Measurements from ENCODE around the gene ERBB4.

The ERBB4 gene

GRCh38 chr2:212538305-212539071 lies at the start of gene ERBB4:
Gene ERBB4 (minus strand): TSS chr2:212538802. CDS start chr2:212538530, 272 bp downstream.
- peak; percentile 7 for DNase-seq (ENCODE audit: low read depth)

DNA sequence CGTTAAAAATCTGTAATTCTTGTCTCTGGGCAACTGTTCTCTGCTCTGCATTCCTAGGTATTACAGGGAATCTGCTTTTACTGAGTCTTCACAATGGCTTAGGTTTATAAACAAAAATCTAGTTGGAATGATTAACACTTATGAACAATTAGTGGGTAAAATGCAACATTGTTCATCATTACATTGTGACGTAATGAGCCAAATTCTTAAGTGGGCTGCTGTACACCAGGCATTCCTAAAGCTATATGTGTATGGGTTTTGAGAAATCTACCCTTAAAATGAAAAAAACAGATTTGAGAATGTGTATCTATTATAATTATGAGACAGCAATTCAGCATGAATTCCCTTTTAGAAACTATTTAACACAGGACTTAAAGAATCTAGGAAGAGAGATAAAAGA lies 41.5 kb upstream of the ERBB4 start:
- DNase-seq (ENCODE audit: low read depth), result no peak

GRCh38 chr2:212556296-212556695 lies 17.7 kb upstream of the ERBB4 start:
- no peak for DNase-seq (ENCODE audit: low read depth)

DNA sequence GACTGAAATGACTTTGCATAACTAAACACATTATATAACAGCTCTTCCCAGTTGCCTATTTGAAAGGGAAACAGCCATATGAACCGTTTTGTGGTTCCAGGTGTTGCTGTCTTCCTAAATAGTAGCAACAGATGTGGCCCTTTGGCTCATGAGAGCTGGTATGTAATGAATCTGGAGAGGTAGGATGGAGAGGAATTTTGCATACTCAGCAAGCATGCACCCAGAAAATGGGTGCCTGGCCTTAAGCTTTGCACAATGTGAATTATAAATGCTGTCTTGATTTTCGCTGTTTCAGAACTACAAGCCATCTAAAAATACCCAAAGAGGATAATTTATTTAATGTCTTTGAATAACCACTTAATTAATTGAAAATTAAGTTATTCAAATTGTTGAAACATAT lies 15.6 kb upstream of the ERBB4 start:
- DNase-seq (ENCODE audit: low read depth), result no peak

GRCh38 chr2:212549941-212550340 lies 11.3 kb upstream of the ERBB4 start:
- DNase-seq (ENCODE audit: low read depth), result no peak

- DNase-seq (ENCODE audit: low read depth), result no peak
These were observed 10.9 kb upstream of the ERBB4 start for GRCh38 chr2:212549463-212549862.

DNA sequence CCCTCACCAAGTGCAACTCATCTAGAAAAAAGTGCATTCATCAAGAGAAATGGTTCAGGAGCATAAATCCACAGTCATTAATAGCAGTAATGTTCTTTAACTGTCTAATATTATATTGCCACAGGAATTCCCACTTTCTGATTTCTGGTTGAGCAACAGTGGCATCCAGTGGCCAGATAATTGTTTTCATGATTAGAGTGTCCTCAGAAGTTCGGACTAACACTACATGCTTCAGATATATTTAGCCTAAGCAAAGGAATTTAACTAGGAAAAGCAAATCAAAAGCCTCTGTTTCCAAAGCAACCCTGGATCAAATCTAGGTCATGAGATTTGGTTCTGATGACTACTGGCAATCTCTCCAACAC lies 9.8 kb upstream of the ERBB4 start:
- peak; percentile 49 for DNase-seq (ENCODE audit: low read depth)

DNA sequence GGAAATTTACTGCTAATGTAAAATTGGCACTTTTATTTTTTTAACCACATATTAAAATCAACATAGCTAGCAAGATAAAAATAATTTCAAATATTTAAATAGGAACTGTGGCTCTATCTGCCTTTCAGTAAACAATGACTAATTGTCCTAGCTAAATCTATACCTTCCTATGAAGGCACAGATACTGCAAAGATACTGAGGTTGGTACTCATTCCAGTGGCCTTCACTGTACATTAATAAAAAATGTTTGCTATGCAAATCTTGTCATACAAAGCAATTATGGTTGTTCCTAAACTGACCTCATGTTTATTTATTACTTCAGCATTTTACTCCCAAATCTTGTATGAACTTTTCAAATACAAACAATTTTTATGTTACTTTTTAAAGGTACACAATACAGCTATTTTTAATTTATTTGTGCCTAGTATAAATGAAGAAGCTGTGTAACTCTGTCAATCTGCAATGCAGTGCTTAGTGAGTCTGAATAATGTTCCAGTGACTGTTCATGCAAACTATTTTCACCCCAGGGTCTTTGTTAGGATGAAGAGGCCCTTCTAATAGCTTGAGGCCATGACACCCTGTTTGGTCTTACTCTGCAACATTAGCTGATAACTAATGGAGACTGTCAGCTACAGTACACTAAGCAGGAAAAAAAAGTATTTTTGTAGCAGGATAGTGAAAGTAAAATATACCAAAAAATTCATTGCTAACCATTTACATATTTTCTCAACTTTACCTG lies 9.3 kb upstream of the ERBB4 start:
- DNase-seq (ENCODE audit: low read depth), result no peak

DNA sequence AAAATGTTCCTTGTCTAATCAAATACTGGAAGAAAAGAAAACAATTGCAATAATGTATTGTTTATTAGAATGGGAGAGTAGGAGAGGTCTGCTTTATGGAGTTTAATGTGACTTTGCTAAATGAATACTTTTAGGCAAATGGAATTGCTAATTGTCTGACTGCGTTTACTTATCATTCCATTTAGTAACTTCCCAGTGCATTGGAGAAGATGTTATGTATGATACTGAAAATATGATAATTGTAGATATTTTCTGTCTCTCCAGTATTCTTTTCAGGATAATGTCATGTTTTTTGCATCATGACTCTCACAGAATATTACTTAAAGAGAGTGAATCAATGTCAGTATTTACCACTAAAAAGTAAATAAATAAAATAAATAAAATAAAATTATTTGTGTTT lies 8.1 kb upstream of the ERBB4 start:
- DNase-seq (ENCODE audit: low read depth), result no peak

DNA sequence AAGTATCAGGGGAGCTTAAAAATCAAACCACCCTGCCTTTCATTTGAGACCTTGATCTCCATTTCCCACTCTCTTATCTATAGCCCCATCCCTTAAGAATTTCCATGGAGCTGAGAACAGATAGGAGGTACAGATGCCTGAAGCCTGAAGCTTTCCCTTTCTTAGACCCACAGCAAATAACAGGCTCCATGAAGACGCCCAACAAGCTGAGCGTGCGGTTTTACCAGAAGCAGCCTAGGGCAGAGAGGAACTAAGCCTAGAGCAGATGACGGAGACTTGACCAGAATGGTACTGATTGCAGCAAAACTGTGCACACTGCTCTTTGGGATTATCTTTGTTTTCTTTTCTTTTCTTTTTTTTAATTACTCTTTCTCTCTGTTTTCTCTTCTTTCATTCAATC lies 1.7 kb upstream of the ERBB4 start:
- DNase-seq (ENCODE audit: low read depth), result no peak

DNA sequence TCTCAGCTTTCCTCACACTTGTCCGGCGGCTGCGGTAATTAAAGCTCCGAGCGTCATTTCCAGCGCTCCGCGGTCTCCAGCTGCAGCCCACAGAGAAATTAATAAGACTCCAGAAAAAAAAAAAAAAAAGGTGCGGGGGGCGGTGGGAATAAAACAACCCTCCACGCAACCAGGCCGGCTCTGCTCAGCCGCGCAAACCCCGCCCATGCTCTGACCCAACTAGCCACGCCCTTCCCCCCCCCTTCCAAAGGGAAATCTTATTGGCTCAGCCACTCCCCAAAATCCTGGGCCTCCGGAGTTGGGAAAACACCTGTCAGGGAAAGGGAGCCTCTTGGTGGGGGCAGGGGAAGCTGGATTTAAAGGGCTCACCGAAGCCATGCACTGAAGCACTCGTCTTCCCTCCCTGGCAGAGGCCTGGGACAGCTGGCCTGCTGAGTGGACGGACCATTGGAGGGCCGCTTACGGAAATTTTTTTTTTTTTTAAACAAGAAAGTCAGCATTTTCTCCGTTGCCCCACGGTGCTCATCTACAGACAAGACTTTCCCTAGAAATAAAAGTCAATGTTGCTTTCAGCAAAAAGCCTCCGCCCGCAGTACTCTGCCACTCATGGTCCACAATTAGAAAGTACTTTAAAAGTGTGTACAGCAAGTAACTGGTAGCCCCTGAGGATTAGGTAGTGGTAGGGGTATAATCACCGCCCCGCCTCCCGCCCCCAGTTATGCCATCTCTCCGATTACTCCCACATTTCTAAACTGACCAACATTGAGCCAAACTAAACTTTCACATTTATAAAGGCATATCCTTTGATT lies 674 bp upstream of the ERBB4 start:
- peak; percentile 13 for DNase-seq (ENCODE audit: low read depth)

GRCh38 chr2:212537726-212538304 lies 787 bp downstream of the ERBB4 start:
- peak; percentile 4 for DNase-seq (ENCODE audit: low read depth)

GRCh38 chr2:212536817-212537725 lies 1.5 kb downstream of the ERBB4 start:
- DNase-seq (ENCODE audit: low read depth), result peak; percentile 20

DNA sequence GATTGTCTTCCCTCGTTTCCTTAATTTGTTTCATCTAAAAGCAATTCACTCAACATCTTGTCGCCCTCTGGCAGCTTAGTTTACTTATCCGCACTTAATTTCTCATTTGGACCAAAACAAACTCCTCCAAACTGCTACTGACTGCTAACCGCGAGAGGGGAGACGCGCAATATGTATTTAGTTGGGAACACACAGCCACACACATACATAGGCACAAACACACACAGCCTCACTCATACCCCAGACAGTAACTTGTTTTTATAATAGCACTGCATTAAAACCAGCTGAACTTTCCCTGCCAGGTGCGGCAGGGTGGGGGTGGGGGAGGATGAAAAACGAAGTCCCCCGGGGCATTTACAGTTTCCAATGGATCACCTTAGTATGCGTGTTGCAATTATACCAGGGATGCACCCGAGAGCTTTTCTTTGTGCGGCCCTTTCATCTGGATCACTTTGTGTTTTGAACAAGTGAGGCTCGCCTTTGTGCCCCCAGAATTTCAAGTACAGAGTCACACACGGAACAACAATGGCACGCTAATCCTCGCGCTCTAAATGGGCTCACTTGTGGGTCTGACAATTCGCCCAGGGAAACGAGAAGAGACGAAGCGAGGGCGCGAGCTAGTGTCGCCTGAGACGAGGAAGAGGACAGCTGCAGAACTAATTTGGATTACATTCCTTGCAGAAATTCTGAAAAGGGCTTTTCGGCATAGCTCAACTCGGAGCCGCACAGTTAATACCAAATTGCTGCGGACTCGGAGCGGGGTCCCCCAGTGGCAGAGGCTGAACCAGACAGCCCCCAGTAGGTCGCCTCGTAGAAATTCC lies 2.4 kb downstream of the ERBB4 start:
- DNase-seq (ENCODE audit: low read depth), result no peak

- no peak for DNase-seq (ENCODE audit: low read depth)
These were observed 4.3 kb downstream of the ERBB4 start for GRCh38 chr2:212534336-212534735.

GRCh38 chr2:212532585-212532984 lies 6.0 kb downstream of the ERBB4 start:
- DNase-seq (ENCODE audit: low read depth), result no peak

DNA sequence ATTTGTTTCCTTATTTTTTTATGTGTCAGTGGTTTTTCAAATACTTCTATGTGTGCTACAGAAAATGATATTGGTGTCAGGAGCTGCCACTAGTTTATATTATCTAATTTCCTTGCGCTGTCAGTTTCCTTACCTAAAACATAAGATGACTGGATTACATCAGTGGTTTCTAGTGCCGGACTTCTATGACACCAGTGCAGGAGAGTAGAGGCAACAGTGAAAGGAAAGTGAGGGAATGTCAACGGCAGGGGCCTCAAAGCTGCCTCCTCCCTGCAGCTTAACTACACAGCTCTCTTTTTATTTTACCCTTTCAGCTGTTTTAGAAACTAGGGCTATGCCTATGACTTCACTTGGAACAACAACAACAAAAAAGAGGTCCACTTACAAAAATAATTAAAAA lies 6.5 kb downstream of the ERBB4 start:
- DNase-seq (ENCODE audit: low read depth), result no peak

GRCh38 chr2:212531499-212531898 lies 7.1 kb downstream of the ERBB4 start:
- no peak for DNase-seq (ENCODE audit: low read depth)

GRCh38 chr2:212530991-212531390 lies 7.6 kb downstream of the ERBB4 start:
- no peak for DNase-seq (ENCODE audit: low read depth)

GRCh38 chr2:212530373-212530772 lies 8.2 kb downstream of the ERBB4 start:
- no peak for DNase-seq (ENCODE audit: low read depth)

All from EH (cell line).